Vein endothelial cell (primary cell): Measurements from ENCODE around the gene COL10A1. TPM values are rescaled to one million over a fixed set of nuclear protein-coding genes. Genes with fewer than 3 reads are reported as not detected.

Source experiments
- total RNA-seq: library from RNA; depleted of rRNA; stranded (reverse); fragments of >200 nt; gene quantifications from 2 replicates; pipeline ENCODE4 v1.2.3, GENCODE V29; 2012

The COL10A1 gene
- total RNA-seq: not detected in 2 replicates

GRCh38 chr6:116126032-116126431 lies at the start of gene COL10A1:
Gene COL10A1, minus strand, starts transcription at chr6:116126132. Its CDS starts 640 bp downstream, at chr6:116125492.

GRCh38 chr6:116100419-116101301 lies 25.3 kb downstream of the COL10A1 start, which contains the start of gene NT5DC1:
Gene NT5DC1, plus strand, starts transcription at chr6:116100853. Its CDS starts 78 bp downstream, at chr6:116100931.

Other genes starting within 250 kb of the COL10A1 start
- gene FRK, start 65.2 kb downstream of the COL10A1 start, total RNA-seq: under 0.01 and 0.10 TPM in 2 replicates
- gene NT5DC1, start 25.3 kb downstream of the COL10A1 start, total RNA-seq: 4.6 and 7.9 TPM in 2 replicates
- 20.9 and 24.9 TPM in 2 replicates for gene TSPYL4, start 127.9 kb upstream of the COL10A1 start, total RNA-seq
- gene TSPYL1, start 153.8 kb upstream of the COL10A1 start, total RNA-seq: 70.2 and 72.1 TPM in 2 replicates
- 20.3 and 24.3 TPM in 2 replicates for gene DSE, start 244.8 kb upstream of the COL10A1 start, total RNA-seq